ENCODE results near the gene COQ3.

Gene COQ3

GRCh38 chr6:99324996-99325395, 69.0 kb downstream of the COQ3 start:
- DNase-seq (ENCODE audit: low spot score): no peak
- TF ChIP-seq CTCF (IDR thresholded peaks at IDR 0.05; ENCODE audit: borderline replicate concordance, control extremely low read depth, extremely low read depth, insufficient read depth, missing control alignments): no peak
- in situ Hi-C loops (cut with MboI; ENCODE audit: low sequenced_read_pairs, unreplicated experiment): loop anchor here (25.0 kb wide), 1 partner anchor 412 kb away; no protein-coding TSS in a partner anchor
